Stimulated activated CD4-positive, alpha-beta T cell treated with anti-CD3 and anti-CD28 coated beads, Interleukin-4, amount 100 ng/mL, for 4 hours (primary cell): ENCODE results near the gene KAZALD1.

Experiments
- DNase-seq, 2 experiments: peaks; one replicate each; pipeline ENCODE4 v3.0.0-alpha.2; 2020

The KAZALD1 gene

DNA sequence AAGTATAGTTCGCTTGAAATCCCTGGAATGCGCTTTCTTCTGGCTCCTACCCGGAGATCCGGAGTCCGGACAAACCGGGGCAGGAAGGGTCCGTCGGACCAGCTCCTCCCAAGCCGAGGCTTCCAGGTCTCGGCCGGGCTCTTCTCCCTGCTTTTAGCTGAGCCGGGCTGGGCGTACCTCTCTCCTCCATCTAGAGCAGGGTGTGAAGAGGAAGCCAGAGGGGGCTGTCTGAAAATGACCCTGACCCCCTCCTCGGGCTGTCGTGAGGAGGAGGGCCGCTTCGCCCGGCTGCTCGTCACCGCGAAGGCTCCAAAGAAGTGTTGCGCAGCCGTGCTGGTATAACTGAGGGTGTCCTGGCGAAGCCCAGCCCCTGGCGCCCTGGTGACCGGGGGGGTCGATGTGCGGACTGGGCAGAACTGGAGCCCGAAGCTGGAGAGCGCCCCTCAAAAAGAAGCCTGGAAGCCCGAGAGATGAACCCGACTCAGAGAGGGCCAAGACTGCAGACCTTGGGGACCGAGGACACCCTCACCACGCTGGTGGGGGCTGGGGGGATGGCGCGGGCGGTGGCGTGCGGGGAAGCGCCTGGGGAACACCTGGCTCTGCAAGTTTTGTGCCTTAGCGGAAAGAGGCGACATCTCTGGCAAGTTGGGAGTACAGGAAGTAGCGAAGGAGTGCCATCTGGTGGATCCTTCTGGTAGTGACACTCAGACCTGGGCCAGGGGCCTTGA lies 5.7 kb downstream of the KAZALD1 start:
- peak; percentile 69 to 71 for DNase-seq

DNA sequence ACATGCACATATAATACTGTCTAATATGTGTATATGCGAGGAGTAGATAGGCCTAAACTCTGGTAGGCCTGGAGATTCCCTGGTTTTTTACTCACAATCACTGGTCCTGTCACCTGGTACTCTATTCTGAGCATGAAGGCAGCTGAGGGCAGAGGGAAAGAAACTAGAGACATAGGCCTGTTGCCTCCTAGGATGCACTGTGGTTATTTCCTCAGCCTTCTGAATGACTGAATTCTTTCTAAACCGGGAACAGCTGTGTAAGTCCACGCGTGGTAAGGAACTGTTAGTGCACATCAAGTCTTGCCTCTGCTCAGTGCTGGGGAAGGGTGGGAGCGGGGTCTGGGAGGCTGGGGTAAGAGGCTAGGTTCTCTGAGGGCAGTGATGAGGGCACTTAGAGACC lies 7.7 kb downstream of the KAZALD1 start:
- no peak for DNase-seq

DNA sequence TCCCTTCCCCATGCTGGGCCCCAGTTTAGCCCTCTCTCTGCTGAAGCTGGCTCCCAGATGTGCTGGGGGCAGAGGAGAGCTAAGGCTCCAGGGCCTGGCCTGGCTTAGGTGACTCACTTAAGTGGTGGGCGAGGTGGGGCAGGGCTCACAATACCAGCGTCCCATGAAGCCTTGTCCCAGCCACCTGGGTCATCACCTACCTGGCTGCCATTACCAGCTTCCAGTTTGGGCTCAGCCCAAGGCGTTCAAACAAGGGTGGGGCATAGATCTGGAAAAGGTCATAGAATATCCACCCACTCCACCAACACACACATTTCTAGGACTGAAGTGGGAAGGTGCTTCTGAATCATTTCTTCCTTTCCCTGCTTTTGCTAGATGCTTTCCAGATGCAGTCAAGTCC lies 8.3 kb downstream of the KAZALD1 start:
- DNase-seq = no peak

DNA sequence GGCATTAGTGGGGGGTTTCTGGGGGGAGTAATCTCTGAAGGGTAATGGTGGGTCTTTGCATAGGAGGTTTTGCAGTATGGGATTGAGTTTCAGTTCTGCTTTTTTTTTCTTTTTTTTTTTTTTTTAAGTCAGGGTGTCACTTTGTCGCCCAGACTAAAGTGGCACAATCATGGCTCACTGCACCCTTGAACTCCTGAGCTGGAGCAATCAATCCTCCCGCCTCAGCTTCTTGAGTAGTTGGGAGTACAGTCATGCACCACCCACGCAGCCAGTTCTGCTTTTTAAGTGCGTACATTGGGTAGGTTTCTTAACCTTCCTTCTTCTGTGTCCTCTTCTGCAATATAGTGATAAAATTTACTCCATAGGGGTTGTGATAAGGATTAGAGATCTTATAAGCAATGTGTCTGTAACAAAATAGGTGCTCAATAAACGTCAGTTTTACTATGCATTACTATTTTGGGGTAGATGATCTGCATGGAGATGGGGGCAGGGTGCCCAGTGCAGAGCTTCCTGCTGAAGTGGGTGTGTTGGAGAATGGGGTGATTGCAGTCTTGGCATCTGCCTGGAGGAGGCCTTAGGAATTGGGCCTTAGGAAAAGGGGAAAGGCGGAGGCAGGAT lies 9.6 kb downstream of the KAZALD1 start:
- DNase-seq = peak; percentile 12 to 34

- DNase-seq = no peak
Observed at GRCh38 chr10:101071885-101072433, 10.2 kb downstream of the KAZALD1 start.

GRCh38 chr10:101072923-101073322 lies 11.1 kb downstream of the KAZALD1 start:
- no peak for DNase-seq

- no peak for DNase-seq
Observed at GRCh38 chr10:101073631-101074030, 11.8 kb downstream of the KAZALD1 start.

DNA sequence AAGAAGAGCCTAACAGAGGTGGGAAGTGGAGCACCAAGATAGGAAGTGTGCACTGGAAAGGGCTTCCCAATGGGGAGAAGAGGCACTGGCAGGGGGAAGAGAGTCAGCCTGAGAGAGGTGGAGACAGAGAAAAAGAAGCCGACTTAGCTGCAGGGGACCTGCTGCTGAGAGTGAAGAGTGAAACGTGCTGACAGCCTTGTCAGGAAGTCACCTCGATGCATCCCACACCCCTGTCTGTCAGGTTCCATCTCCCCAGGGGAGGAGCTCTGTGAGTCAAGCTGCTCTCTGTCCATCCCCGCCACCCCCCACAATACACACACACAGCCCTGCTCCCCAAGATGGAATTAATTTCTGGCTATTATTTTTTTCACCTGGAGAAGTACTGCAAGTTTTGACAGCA lies 14.0 kb downstream of the KAZALD1 start:
- DNase-seq = no peak

DNA sequence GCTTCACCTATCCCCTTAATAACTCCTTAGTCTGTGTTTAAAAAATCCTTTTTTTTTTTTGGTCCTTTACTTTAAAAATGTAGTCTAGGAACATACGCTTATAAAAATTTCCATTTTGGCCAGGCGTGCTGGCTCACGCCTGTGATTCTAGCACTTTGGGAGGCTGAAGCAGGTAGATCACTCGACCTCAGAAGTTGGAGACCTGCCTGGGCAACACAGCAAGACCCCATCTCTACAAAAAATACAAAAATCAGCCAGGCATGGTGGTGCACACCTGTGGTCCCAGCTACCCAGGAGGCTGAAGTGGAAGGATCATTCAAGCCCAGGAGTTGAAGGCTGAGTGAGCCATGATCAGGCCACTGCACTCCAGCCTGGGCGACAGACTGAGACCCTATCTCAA lies 14.8 kb downstream of the KAZALD1 start:
- DNase-seq = no peak

- DNase-seq = no peak
Observed at GRCh38 chr10:101079874-101080273, 18.1 kb downstream of the KAZALD1 start.

DNA sequence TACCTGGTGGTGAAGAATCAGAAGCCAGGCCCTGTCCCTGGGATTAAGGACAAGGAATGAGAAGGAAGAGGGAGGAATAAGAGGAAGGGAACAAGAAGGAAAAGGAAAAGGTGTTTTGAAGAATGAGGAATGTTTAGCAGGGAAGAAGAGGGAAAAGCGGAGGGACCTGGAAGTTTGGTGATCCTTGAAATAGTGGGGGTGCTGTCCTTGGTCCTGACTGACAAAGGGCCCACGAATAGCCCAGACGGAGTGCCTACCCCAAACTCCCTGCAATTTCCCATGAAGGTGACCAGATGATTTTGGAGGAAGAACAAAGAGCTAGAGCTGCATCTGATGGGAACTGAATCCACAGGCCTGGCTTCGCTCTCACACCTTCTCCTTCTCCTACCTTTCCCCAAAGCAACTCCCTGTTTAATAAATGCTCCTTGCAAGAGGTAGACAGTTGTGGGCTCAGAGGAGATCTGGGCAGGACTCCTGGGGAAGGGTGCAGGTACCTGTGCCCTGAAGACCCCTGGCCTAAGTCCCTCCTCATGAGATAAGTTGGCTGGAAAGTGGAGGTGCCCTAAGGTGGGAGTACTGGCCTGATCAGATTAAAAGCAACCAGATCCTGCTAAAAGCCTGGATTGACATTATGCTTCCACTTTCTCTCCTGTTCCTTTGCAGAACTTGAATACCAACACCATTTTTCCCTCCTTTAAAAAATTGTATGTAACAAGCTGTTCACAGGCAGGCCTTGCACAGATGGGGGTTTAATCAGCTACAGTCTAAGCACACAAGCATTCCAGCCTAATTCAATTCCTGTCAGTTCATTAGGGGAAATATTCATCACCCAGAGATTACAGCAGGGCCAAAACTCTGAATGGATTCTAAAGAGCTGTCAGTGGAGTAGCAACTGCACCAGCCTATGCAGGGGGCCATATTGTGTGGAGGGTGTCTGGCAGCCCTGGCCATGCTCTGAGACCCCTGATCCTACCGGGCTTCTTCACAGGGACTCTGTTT lies 19.4 kb downstream of the KAZALD1 start:
- no peak for DNase-seq

GRCh38 chr10:101085846-101086245 lies 24.1 kb downstream of the KAZALD1 start:
- DNase-seq = no peak

- DNase-seq = no peak
Observed at GRCh38 chr10:101087376-101087775, 25.6 kb downstream of the KAZALD1 start.

- DNase-seq = no peak
Observed at GRCh38 chr10:101087965-101088364, 26.2 kb downstream of the KAZALD1 start.

DNA sequence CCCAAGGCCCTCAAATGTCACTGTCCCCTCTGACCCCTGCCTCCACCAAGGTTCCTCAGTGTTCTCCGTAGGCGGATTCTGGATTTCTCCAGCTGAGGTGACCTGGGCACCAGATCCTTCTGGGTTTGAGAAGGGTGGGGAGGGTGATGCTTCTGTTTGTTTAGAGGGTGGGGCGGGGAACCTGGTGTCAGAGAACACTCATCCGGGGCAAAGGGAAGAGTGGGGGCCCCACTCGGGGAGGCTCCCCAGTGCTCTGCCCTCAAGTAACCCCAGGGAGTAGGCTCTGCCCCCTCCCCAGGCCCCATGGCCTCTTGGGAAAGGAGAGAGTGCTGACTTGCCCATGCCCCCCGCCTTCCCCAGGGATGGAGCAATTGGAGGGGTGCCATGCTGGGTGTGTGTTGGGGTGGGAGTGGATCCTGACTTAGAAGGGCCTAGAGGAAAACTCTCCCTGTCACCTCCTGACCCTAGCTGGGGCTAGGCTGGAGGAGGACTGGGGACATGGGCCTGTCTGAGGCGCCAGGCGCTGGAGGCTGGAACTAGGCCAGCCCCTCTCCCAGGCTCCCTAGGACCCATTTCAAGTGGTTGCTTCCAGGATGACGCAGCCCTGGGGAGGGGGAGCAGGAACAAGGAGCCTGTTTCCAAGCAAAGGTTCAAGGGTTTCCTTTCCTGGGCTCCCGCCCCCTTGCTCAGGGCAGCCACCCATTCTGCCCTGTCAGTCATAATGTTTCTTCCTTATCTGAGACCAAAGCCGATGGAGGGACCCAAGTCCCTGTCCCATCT lies 27.9 kb downstream of the KAZALD1 start:
- no peak for DNase-seq

DNA sequence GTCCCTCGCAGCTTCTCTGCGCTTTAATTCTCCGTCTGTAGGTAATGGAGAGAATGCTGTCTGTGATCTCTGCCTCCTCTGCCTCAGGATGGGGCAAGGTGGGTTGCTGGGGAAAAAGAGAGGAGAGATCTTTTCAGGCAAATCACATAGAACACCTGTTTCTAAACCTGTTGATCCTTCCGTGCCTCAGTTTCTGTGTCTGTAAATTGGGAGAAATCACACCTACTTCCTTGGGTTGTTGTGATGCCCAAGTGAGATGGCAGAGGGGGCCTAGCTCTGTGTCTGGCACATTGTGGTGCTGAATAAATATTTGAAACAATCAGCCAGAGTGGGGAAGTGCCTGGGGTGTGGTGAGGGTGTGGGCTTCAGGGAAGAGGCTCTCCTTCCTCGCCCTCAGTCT lies 28.8 kb downstream of the KAZALD1 start:
- no peak for DNase-seq

DNA sequence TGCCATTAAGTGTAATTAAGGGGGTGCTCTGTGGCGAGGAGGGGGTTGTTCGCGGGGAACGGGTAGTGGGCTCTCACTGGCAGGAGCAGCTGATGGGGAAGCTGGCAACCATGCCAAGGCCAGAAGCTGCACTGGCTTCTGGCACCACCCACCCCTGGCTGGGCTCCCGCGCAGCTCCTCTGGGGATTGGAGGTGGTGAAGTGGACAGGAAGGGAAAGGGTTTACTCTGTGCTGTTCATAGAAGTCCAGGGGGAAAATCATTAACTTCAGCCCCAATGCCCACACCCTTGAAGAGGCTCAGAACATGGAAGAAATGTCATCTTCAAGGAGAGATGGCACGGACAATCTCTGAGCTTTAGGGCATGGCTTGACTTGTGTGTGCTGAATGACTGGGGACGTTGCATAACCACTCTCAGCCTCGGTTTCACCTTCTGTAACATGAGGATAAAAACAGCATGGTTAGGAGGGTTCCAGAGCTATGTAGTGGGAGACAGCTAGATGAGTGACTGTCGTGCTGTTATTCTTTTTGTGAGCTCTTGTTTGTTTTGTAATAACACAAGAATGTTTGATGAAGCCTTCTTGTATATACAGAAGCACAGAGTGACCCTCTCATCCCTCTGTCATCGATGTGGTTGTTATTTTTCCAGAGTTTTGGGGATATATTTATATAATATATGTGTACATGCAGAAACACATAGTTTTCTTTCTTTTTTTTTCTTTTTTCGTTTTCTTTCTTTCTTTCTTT lies 29.9 kb downstream of the KAZALD1 start:
- DNase-seq = no peak

GRCh38 chr10:101092881-101093354 lies 31.1 kb downstream of the KAZALD1 start:
- no peak for DNase-seq

GRCh38 chr10:101094121-101094879 lies 32.5 kb downstream of the KAZALD1 start:
- no peak for DNase-seq

DNA sequence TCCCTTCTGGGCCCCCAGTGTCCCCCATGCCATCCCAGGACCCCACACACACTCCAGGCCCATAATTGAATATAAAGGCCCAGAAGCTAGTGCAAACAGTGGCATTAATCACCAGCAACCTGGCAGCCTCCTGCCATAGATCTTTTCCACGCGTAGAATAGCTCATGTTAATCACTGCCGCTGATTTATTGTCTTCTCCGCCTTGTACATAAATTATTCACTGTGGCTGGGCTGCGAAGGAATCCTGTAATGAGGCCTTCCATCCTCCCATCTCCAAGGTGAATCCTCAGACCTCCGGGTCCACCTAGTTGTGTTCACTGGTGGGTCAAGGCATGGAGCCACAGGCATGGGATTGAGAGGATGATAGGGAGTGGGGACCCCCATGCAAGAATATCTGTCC lies 33.2 kb downstream of the KAZALD1 start:
- DNase-seq = no peak
